ENCODE results near the gene TPH2.

Gene TPH2

DNA sequence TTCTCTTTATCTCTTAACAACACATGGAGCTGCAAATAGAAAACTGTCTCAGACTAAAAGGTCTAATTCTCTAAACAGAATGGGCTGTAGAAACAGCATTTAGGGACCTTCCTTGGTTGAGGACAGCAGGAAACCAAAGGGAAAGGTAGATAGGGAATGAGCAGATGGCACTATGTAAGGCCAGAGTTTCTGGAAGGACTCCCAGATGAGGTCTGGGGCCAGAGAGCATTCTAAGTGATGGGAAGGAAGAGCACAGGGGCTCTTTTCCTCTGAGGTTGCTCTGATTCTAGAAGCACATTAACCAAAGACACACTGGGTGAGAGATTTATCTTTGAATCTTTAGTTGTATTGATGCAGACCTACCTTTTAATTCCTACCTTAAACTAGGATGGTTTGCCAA is 79.4 kb downstream of the TPH2 start:
- Histone ChIP-seq H3K4me3 (ENCODE audit: low read length, poor library complexity, severe bottlenecking) (no peak overlapping the region), H3K9ac (ENCODE audit: low read depth, low read length, poor library complexity, severe bottlenecking) (no peak overlapping the region), H3K9me3 (ENCODE audit: insufficient read depth, low read depth, low read length) (no peaks in the 10 kb centered on the region), H4K20me1 (ENCODE audit: insufficient read depth, low read length, poor library complexity, severe bottlenecking) (no peaks in the 10 kb centered on the region), H3K9me2 (replicated peaks; ENCODE audit: low read depth, low read length) (no peaks in the 10 kb centered on the region), H3K36me3 (ENCODE audit: insufficient read depth, low read length) (no peaks in the 10 kb centered on the region), H3K4me2 (ENCODE audit: low read depth, low read length, poor library complexity, severe bottlenecking) (no peak overlapping the region), H2AFZ (ENCODE audit: low read length) (no peak overlapping the region), H3K4me1 (ENCODE audit: insufficient read depth, low read length, poor library complexity, severe bottlenecking) (peaks cover 4% of the 10 kb centered on the region), H3K27me3 (ENCODE audit: insufficient read depth, low read length, poor library complexity, severe bottlenecking) (no peaks in the 10 kb centered on the region), H3K79me2 (ENCODE audit: insufficient read depth, low read length) (no peaks in the 10 kb centered on the region), H3F3A (ENCODE audit: low read depth) (no peaks in the 10 kb centered on the region)
- no peak for TF ChIP-seq CTCF (conservative IDR thresholded peaks at IDR 0.05; ENCODE audit: low read length)
- TF ChIP-seq EZH2phosphoT487 (IDR thresholded peaks at IDR 0.05; ENCODE audit: borderline replicate concordance): no peak

DNA sequence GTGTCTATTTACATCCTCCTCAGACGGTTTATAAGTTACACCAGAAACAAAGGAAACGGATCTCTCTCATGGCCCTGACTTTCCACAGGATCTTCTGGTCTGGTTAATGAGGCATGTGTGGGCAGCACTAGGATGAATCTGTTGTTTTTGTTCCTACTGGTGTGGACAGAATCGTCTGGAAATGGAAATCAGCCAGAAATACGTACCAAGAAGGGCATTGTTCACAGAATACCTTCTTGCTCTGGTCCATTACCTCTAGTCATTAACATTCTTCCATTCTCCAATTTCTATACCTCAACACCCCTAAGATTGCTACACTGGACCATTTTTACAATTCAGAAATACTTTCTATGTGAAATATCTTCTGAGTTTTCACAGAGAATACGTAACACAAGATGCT is 86.0 kb downstream of the TPH2 start:
- H3F3A ChIP-seq (ENCODE audit: low read depth): no peaks in the 10 kb centered on the region

DNA sequence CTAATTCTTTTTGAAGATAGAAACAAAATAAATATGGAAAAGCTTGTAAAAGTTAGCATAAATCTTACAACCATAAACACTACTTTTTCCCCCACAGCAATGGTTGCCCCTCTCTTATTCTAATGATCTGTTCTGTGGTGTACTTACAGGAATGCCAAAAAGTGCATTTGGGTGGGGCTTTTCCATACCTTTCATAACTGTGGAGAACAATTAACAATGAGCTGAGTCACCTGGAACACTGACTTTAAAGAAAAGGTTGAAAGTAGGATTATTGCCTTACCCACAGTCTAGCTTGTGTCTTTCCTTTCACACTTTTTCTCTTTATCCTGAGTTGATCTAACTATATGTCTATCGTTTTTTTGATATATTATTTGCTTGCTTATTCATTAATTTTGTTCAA is 86.9 kb downstream of the TPH2 start:
- Histone ChIP-seq H3K4me2 (ENCODE audit: low read depth, low read length, poor library complexity, severe bottlenecking) (no peak overlapping the region), H3K9me2 (replicated peaks; ENCODE audit: low read depth, low read length) (no peaks in the 10 kb centered on the region)
- TF ChIP-seq CTCF (conservative IDR thresholded peaks at IDR 0.05; ENCODE audit: low read length): no peak
- TF ChIP-seq EZH2phosphoT487 (IDR thresholded peaks at IDR 0.05; ENCODE audit: borderline replicate concordance): no peak

More for the DNA sequence above, 86.0 kb downstream of the TPH2 start:
- Histone ChIP-seq H3K9ac (ENCODE audit: low read depth, low read length, poor library complexity, severe bottlenecking) (no peak overlapping the region), H3K27me3 (ENCODE audit: insufficient read depth, low read length, poor library complexity, severe bottlenecking) (no peaks in the 10 kb centered on the region), H2AFZ (ENCODE audit: low read length) (no peak overlapping the region), H3K36me3 (ENCODE audit: insufficient read depth, low read length) (no peaks in the 10 kb centered on the region), H3K79me2 (ENCODE audit: insufficient read depth, low read length) (no peaks in the 10 kb centered on the region), H3K9me2 (replicated peaks; ENCODE audit: low read depth, low read length) (no peaks in the 10 kb centered on the region), H3K4me3 (ENCODE audit: low read length, poor library complexity, severe bottlenecking) (no peak overlapping the region), H3K9me3 (ENCODE audit: insufficient read depth, low read depth, low read length) (no peaks in the 10 kb centered on the region), H3K4me2 (ENCODE audit: low read depth, low read length, poor library complexity, severe bottlenecking) (no peak overlapping the region), H4K20me1 (ENCODE audit: insufficient read depth, low read length, poor library complexity, severe bottlenecking) (no peaks in the 10 kb centered on the region), H3K4me1 (ENCODE audit: insufficient read depth, low read length, poor library complexity, severe bottlenecking) (no peaks in the 10 kb centered on the region)
- no peak for TF ChIP-seq EZH2phosphoT487 (IDR thresholded peaks at IDR 0.05; ENCODE audit: borderline replicate concordance)
- no peak for TF ChIP-seq CTCF (conservative IDR thresholded peaks at IDR 0.05; ENCODE audit: low read length)

More for the DNA sequence above, 86.9 kb downstream of the TPH2 start:
- Histone ChIP-seq H3K9me3 (ENCODE audit: insufficient read depth, low read depth, low read length) (no peaks in the 10 kb centered on the region), H3K4me3 (ENCODE audit: low read length, poor library complexity, severe bottlenecking) (no peak overlapping the region), H3K79me2 (ENCODE audit: insufficient read depth, low read length) (no peaks in the 10 kb centered on the region), H4K20me1 (ENCODE audit: insufficient read depth, low read length, poor library complexity, severe bottlenecking) (no peaks in the 10 kb centered on the region), H3K36me3 (ENCODE audit: insufficient read depth, low read length) (no peaks in the 10 kb centered on the region), H3K9ac (ENCODE audit: low read depth, low read length, poor library complexity, severe bottlenecking) (no peak overlapping the region), H2AFZ (ENCODE audit: low read length) (no peak overlapping the region), H3K27me3 (ENCODE audit: insufficient read depth, low read length, poor library complexity, severe bottlenecking) (no peaks in the 10 kb centered on the region), H3F3A (ENCODE audit: low read depth) (no peaks in the 10 kb centered on the region), H3K4me1 (ENCODE audit: insufficient read depth, low read length, poor library complexity, severe bottlenecking) (no peaks in the 10 kb centered on the region)
